HG02571 (cell line): ENCODE results near the gene JMJD7.

ENCODE experiments used
- ATAC-seq: cut with Tn5 transposase; IDR thresholded peaks from one replicate; pipeline ENCODE4 v1.9.1; 2021; ENCODE audit warnings: mild to moderate bottlenecking, moderate library complexity; ENCODE audit not compliant: unreplicated experiment

Gene JMJD7

DNA sequence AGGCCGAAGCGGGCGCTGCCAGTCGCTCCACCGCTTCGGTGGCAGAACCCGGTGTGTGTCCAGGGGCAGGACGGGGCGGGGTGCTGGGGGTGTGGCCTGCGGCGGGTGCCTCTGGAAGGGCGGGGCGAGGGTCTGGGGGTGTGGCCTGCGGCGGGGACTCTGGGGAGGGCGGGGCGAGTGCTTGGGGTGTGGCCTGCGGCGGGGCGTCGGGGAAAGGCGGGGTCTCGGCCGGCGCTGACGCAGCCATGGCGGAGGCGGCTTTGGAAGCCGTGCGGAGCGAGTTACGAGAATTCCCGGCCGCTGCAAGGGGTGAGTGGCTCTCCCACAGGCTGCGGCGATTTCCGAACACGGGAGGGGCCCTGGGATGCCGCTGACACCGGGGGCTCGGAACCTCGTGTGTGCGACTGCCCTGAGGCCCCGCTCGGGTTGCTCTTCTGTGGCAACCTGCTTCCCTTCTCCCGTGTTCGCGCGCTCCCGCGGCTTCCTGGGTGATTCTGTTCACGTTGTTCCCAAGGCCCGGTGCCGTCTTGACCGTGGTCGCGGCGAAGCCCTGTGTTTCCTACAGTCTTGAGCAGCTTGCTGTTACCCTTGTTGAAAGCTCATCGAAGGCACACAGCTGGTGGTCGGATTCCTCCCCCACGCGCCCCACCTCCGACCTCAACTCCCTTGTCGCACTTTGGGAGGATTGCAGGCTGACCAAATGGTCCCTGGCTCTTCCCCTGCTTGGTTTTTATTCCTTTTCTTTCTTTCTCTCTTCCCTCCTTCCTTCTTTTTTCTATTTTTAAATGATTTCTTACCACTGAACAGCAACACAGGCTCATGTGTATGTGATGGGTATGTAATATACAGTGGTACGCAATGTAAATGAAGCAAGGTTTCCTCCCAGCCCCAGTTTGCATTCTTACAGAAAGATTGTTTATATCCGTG, at the start of gene JMJD7:
JMJD7 (plus strand) TSS at position 213 of the 927 bp plus-strand sequence; CDS start at position 246, 33 bp downstream.
- ATAC-seq: peak; percentile 58

DNA sequence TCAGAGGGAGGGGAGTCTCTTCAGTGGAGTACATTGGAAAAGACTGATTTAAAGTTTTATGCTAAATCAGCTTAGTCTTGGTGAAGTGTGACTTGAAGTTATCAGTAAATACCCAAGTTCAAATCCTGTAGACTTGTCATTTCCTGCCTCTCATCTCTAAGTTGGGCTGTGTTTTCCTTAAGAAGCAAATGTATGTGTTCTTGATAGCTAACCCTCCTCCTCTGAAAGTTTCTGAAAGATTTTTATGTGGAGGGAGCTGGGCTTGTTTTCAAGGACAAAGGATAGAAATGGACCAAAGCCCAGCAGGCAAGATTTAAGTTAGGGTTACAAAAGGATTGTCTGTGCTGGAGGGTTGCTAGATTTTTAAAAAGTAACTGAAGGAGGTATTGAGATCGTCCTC, 49.4 kb upstream of the JMJD7 start:
- no peak for ATAC-seq

DNA sequence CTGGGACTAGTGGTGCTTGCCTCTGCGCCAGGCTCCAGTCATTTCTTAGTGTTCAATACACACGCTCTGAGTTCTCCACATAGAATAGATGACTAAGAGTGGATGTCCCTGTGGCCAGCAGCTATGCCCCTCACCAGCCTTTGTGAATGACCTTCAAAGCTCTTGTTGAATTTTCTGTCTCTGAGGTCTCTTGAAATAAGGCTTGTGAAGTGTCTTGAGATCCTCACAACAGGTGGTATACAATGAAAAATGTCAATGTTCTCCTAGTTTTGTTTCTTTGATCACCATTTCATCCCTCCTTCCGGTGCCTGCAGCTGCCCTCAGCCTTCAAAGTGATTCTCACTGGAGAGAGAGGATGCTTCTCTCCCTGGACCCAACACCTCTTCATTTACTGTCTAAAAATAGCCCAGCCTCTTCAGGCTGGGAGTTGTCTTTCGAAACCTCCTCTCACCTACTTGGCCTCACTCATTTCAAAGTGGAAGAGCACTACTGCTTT, 48.2 kb upstream of the JMJD7 start:
- no peak for ATAC-seq

DNA sequence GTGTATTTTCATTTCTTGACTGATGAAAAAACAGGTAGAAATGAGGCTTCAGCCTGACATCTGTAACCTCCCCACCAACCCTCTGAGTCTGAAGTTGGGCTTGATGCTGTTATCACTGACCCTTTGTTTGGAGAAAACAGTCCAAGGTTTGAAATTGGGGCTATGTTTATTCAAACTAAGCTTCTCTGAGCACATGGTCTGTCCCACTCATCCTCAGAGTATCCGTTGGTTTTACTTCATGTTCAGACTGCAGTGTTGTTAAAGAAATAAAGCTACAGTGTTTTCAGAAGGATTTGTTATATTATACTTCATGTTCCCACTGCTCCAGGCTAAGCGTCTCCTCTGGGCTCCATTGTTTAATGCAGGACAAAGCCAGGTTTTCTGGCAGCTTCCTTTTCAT, 47.6 kb upstream of the JMJD7 start:
- no peak for ATAC-seq

DNA sequence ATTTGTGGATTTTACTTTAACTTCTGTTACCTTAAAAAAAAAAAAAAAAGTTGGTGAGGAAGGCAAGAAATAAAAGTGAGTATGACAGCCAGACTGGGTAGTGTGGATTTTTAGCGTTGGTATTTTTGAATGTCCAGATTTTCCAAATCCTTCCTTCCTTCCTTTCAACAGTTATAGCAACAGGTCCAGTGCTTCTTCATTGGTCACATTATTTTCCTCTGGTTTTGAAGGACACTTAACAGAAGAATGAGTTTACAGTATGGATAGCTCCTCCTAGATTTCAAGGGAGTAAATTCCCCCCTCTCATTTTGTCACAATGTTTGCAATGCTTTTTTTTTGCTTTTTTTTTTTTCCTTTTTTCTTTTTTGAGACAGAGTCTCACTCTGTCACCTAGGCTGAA, 47.2 kb upstream of the JMJD7 start:
- no peak for ATAC-seq

DNA sequence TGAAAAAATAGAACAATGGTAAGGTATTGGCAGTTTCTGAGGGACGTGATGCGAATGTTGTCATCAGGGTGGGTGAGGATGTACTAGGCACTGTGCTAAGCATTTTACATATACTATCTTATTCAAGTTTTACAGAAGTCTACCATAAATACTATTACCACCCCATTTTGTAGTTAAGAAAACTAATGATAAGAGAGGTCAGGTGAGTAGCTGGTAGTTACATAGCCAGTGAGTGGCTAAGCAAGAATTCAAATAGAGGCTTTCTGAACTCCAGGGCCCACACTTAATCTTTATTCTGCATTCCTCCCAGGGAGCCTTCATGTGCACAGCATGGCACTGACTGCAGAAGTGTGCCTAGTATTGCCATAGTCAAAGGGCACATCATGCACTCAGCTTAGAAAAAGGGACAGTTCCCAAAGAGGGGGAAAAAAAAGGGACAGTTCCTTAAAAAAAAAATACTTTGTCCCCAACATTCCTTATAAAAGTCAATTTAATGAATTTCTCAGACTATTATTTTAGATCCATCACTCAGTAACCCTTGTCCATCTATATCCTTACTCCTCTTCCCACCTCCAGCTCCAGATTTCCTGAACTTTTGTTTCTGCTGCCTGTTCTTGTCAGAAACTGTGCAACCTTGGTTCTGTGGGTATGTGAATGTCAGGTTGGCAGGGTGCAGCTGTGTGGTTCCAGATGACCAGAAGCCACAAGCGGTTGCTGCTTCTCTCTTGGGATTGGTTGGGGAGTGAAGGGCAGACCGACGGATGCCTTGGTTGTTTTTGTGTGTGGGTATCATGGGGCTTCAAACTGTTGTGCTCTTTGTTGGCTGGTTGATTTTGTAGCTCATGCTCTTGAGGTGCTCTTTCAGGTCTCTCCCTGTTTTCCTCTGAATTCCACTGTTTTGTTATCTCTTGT, 45.3 kb upstream of the JMJD7 start:
- ATAC-seq: no peak

DNA sequence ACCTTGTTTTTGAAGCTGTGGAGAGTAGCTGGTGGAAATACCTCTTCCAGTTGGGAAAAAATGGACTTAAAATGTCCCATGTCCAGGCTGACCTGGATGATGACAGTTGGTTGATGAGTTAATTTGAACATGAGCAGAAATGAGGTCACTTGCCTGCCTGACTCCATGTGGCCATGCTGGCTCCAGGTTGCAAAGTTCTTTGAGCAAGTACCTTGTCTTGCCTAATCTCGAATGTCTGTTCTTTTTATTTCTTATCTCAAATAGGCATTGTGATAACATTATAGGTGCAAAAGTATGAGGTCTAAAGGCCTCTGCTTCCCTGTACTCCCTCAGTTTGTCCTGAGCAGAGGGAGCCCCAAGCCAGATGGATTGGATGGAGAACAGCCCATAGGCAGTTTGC, 44.6 kb upstream of the JMJD7 start:
- no peak for ATAC-seq

DNA sequence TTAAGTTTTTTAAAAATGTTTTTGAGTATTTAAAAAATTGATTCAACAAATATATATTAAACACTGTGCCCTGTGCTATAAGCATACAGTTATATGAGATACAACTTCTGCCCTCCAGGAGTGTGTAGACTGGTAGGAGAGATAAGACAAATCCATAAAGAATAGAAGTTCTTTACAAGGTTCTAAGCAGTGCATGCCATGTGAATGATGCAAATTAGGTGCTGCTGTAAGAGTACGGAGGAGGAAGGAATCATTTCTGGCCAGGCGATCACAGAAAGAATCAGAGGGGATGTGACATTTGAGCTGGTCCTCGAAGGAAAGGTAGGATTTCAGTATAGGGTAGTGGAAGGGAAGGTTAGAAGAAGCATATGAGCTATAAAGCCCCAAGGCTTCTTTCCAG, 39.6 kb upstream of the JMJD7 start:
- ATAC-seq: no peak

DNA sequence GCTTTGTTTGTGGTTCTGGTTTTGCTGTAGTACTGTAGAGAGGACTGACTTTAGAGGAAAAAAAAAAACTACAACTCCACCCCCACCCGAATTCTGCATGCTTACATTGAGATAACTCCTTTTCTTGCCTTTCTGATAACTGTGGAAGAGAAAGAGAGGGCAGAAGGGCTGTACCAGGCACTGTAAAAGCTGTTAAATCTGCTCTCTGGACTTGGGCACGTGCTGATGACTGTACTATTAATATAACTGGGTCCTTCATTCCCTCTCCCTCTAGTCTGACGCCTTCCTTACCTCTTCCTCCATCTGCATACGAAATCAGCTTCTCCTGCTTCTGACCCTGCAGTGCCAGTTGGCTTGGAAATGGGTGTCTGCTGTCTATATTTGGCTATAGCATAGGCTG, 38.7 kb upstream of the JMJD7 start:
- no peak for ATAC-seq

DNA sequence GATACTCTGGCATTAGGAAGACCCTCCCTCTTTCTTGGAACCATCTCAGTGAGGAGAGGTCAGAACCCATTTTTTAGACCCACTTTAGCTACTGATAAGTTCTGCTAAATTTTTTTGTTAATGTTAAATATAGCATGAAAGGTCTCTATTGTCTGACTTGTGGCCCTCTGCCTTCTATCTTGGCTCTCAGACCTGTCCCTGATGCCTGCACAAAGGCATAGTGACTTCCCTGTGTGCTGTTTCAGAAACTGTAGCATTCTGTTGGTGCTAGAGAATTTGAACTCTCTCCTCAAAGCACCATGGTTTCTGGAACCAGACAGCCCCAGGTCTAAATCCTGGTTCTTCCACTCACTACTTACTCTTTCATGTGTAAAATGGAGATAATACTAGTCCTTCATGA, 38.2 kb upstream of the JMJD7 start:
- no peak for ATAC-seq

DNA sequence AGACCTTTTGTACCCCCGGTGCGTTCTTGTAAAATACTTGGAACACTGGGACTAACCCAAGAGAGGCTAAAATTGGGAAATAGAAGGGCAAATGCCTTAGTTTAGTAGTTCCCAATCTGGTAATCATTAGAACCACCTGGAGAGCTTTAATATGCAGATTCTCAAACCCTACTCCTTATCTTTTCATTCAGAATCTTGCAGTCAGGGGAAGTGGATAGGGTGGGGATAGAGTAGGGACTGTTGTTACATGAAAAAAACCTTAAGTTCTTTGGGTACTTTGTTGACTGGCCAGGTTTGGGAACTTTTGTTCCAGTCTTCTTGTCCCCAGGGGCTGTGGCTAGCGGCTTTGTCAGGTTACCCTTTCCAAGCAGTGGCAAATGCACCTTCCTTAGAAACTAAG, 37.7 kb upstream of the JMJD7 start:
- ATAC-seq: no peak

DNA sequence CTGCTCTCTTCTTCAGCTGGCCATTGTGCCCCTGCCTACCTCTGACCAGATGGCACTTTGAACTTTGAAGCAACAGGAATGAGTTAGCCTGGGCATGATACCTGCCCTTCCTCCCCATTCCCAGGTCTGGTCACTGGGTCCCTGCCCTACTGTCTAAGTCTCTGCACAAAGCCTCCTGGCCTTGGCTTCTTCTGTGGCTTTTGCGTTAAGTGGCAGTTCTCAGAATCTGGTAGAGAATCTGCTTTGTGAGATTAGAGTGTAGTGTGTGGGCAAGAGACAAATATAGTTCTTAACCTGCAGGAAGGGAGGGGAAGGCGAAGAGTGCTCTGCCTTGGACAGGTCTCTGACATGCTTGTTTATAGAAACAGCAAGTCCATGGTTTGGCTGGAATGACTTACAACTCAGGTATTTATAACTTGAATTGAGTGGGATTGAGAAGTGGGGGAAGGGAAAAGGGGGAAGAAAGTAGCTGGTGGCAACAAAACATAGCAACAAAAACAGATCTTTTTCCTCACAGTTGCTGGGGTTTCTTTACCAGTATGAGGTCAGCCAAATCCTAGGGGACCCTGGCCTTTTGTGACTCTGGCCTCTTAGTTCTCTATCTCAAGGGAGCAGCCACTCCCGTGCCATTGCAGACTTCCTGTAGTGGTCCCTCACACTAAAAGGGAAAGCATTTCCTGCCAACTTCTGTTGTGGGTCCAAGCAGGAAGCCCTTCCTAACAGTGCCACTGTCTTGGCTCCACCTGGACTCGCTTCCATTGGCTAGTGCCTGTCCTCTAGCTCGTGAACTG, 36.9 kb upstream of the JMJD7 start:
- ATAC-seq: no peak

DNA sequence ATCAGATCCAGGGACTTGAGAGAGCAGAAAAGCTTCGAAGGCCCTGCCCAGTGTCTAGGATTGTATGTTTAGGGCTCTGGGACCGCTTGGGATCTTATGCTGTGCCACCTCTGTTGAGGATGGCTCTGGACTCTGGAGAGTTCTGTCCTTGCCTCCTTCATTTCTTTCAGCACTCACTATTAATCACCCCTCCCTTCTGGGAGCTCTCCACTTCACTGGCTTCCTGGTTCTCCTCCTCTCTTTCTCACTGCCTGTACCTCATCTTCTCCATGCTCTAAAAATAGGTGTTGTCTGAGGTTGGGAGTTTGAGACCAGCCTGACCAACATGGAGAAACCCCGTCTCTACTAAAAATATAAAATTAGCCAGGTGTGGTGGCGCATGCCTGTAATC, 36.4 kb upstream of the JMJD7 start:
- no peak for ATAC-seq

DNA sequence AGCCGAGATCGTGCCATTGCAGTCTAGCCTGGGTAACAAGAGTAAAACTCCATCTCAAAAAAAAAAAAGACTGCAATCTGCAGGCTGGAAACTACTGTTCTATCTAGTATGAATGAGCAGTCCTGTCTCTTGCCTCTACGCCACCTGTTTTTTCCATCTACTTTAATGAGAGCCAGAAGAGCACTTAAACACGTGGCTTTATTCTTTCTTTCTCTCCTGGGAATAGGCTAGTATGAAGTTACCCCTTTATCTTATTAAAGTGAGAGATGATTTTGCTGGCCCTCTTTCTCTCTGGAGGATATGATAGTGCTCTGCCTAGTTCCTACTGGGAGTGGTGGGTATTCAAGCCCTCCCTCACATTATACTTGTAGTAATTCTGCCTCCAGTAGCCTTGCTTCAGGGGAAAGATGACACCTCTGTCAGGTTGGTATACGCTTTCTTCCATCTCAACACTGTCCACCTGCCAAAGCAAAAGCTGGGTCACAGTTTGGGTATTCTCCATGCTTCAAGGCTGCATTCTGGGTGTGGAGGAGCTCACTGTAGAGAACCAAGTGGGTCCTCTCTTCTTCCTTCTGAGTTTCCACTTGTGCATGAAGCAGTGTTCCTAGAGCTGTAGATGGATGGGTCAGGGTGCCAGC, 35.8 kb upstream of the JMJD7 start:
- ATAC-seq: no peak

DNA sequence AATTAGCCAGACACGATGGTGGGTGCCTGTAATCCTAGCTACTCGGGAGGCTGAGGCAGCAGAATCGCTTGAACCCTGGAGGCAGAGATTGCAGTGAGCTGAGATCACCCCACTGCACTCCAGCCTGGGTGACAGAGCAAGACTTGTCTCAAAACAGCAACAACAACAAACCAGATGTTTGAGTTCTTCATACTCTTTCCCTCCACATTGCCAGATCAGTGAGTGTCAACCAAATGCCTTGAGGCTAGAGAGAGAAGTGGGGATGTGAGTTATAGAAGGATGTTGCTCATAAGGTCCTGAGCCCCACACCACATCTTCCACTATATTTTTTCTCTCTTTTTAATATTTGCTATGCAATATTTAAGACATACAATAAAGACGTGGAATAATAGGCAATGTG, 33.8 kb upstream of the JMJD7 start:
- no peak for ATAC-seq

DNA sequence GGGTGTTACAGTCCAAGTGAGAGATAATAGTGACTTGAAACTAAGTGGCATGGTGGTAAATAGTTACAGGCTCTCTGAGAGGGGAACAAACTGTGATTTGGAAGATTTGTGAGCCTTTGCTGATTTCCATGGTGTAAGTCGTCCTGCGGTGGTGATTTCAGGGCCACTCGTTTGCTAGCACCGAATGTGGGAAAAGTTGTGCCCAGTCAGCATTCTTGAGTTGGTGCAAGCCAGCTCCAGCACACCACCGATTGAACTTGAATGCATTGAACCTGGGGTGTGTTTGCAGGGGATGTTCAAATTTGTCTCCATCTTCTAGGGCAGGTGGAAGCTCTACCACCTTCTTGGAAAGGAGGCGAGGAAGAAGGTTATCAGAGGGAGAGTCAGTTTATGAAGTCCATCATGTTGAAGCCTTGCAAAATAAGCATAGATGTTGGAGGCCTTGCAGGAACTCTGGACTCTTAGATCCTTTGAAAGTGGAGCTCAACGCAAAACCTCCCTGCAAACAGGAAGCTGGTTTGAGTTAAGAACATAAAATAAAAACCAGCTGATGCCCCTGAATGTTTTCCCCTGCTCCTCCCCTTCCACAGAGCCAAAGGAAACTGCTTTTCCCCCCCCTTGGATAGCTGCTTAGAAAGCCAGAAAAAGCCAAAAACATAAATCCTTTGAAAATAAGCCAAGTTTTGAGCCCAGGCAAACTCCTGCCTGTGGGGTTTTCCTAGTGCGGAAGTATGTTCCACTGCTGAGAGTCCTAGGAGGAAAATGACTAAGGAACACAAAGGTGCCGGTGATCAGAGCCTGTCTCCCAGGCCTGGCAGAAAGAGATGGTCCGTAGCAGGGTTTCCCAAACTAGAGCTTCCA, 31.7 kb upstream of the JMJD7 start:
- no peak for ATAC-seq

DNA sequence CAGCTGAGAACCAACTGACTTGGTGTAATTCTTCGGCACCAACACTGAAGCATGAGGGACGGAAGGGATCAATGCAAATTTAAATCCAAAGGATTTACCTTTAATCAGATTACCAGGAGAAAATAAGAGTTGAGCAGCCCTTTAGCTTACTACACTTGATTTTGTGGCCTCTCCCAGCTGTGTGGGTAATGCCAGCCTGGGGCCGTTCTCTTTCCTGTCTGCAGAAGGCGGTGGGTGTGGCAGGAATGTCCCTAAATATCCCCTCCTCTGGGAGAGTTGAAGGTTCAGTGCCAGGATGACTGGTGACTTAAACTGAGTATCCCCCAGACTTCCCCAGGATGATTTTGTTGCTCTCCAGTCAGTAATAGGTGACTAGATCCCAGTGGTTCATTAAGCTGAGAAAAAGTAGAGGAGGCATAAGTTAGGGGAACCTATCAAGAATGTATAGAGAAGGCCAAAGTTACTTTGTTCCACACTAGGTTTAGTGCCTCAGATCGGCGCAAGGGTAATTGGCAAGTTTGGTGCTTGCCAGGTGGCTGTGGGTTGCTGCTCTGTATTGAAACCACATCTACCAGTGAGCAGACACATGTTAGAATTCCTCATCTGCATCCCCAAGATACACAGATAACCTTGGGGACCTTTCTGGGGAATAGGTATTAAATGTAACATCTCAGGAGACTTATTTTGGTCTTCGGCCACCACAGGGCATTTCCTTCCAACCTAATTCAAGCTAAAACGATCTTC, 30.5 kb upstream of the JMJD7 start:
- ATAC-seq: no peak

DNA sequence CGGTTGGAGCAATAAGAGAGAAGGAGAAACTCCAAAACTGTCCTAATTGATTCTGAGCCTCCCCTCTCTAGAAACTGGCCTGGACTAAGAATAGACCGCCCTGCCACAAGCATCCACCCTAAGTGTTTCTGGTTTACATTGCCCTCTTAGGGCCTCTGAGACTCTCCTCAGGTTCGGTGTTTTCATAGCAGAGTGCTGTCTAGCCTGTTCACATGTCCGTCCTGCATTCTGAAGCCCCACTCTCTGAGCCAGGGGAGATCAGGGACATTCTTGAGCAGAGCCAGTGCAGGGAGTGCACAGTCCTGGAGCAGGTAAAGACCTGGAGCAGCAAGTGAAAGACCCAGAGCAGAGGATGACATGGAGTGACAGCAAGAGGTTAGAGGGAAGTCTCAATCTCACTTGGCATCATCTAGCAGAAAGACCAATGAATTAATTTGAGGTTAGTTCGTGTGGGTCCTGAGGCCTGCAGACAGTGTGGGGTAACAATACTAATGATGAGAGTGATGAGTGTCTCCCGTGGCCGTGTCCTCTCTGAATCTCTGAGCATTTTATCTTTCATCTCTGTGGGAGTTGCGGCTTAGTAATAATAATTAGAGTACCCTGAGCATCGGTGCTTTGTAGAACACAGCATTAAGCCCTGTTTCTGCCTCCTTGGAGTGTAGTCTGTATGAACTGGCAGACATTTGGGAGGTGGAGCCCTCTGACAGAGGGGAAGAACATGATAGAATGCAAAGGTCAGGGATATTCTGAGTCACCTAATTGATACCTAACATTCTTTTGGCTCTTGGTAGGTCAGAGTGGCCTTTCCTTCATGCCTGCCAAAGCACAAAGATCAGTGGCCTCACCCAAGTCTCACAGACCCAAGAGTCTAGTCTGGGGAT, 29.0 kb upstream of the JMJD7 start:
- no peak for ATAC-seq
